ENCODE measurements around the gene PIGA.

PIGA gene

DNA sequence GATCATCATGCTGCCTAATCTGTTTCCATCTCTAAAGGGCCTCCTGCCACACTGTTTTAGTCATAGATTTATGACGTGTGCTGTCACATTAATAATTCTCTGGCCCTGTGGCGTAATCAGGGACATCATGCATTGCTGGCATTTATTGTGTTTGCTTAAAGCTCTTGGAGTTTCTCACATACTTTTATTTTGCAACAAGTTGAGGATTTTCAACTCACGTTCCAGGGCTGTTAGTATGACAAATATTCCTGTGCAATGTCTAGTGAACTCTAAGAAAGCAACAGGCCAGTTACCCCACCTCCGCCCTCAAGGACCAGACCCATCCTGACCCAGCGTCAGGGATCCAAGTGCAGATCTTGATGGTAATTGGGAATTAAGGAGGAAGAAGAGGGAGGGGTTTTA is 7.8 kb upstream of the PIGA start:
- no peak overlapping the region for H3K4me3 ChIP-seq (ENCODE audit: low read depth, low read length)
- DNase-seq (ENCODE audit: low read depth) = no peak
- TF ChIP-seq CTCF (IDR thresholded peaks at IDR 0.05; ENCODE audit: control insufficient read depth, extremely low read depth, insufficient read depth) = no peak

GRCh38 chrX:15340867-15341266 is 5.5 kb upstream of the PIGA start:
- no peak for DNase-seq (ENCODE audit: low read depth)
- no peak overlapping the region for H3K4me3 ChIP-seq (ENCODE audit: low read depth, low read length)
- no peak for TF ChIP-seq CTCF (IDR thresholded peaks at IDR 0.05; ENCODE audit: control insufficient read depth, extremely low read depth, insufficient read depth)

DNA sequence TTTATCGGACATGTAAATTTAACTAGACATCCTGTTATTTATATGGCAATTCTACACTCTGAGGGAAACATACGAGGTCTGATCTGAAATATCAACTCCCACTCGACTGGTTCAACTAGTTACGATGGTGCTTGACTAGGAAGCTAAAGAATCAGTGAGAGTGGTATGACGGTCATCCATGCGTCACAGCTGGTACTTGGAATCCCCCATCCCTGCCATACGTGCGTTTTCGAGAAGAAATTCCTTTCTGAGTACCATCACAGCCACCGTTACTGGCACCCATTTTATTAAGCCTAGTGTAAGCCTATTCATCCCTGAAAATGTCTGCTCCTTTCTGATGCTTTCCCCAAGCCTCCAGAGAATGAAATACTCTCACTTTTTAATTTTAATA is 695 bp upstream of the PIGA start:
- peak; percentile 42 for DNase-seq (ENCODE audit: low read depth)
- peak overlapping the region; percentile 80 for H3K4me3 ChIP-seq (ENCODE audit: low read depth, low read length)
- no peak for TF ChIP-seq CTCF (IDR thresholded peaks at IDR 0.05; ENCODE audit: control insufficient read depth, extremely low read depth, insufficient read depth)

- peak; percentile 19 for DNase-seq (ENCODE audit: low read depth)
These were observed 762 bp downstream of the PIGA start for GRCh38 chrX:15334561-15334960.

DNA sequence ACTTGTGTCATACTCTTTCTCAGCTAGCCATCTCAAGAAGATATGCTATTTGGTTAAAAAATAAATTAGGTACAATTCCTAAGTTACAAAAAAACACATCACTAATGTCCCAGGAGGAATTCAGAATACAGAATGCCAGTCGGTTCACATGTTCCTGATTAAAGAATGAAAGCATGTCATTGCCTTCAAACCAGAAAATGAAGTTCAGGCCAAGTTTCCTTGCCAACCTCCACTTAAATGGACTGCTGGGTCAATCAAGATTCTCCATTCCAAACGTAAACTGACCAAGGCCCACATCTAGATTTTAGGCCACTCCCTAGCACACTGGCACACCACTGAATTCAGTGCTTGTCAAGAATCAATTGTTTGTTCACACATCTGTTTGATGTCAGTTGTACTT is 6.5 kb downstream of the PIGA start:
- no peak for DNase-seq (ENCODE audit: low read depth)
- TF ChIP-seq CTCF (IDR thresholded peaks at IDR 0.05; ENCODE audit: control insufficient read depth, extremely low read depth, insufficient read depth) = no peak
- H3K4me3 ChIP-seq (ENCODE audit: low read depth, low read length) = no peak overlapping the region

More at GRCh38 chrX:15334561-15334960, 762 bp downstream of the PIGA start:
- peak overlapping the region; percentile 80 for H3K4me3 ChIP-seq (ENCODE audit: low read depth, low read length)
- no peak for TF ChIP-seq CTCF (IDR thresholded peaks at IDR 0.05; ENCODE audit: control insufficient read depth, extremely low read depth, insufficient read depth)

DNA sequence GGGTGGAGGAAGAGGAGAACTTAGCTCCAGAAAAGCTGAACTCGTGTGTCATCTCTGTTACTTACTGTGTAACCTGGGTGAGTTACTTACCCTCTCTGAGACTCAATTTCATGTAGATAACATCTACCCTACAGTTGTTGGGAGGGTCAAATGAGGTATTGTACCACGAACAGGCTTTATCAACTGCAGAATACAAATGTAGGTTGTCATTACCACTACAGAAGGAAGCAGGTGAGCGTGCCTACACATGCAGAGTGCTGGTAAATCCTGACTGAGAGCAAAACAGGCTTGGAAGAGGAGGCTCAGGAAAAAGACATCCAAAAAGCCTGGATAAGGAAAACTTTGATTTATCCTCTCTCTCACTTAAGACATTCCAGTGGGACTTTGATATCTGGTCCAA is 7.2 kb downstream of the PIGA start:
- no peak for DNase-seq (ENCODE audit: low read depth)
- no peak for TF ChIP-seq CTCF (IDR thresholded peaks at IDR 0.05; ENCODE audit: control insufficient read depth, extremely low read depth, insufficient read depth)
- no peak overlapping the region for H3K4me3 ChIP-seq (ENCODE audit: low read depth, low read length)

GRCh38 chrX:15322472-15322871 is 12.9 kb downstream of the PIGA start:
- no peak overlapping the region for H3K4me3 ChIP-seq (ENCODE audit: low read depth, low read length)
- no peak for DNase-seq (ENCODE audit: low read depth)
- no peak for TF ChIP-seq CTCF (IDR thresholded peaks at IDR 0.05; ENCODE audit: control insufficient read depth, extremely low read depth, insufficient read depth)
